ENCODE data around the gene GLOD5.

The GLOD5 gene

GRCh38 chrX:48794911-48795515, 33.5 kb downstream of the GLOD5 start:
- H3K9ac ChIP-seq (ENCODE audit: low read depth, low read length, poor library complexity): no peak overlapping the region
- H3K4me2 ChIP-seq (ENCODE audit: insufficient read depth, low read length, poor library complexity, severe bottlenecking): no peak overlapping the region
- no peak overlapping the region for H3K4me3 ChIP-seq (ENCODE audit: low read length in 2 of 2)
- H2BK12ac ChIP-seq (ENCODE audit: low read length): no peak overlapping the region
- no peaks in the 10 kb centered on the region for H3K9me3 ChIP-seq (replicated peaks in 1 of 2; ENCODE audit: control insufficient read depth in 2 of 2, insufficient read depth in 1 of 2, low read depth in 1 of 2, low read length in 2 of 2)
- no peak overlapping the region for H2BK15ac ChIP-seq (ENCODE audit: low read length)
- H3K4me1 ChIP-seq (ENCODE audit: control insufficient read depth in 2 of 2, insufficient read depth in 1 of 2, low read depth in 1 of 2, low read length in 2 of 2): peaks cover 2 to 8% of the 10 kb centered on the region in 2 donors
- no peak overlapping the region for H2BK5ac ChIP-seq (ENCODE audit: low read length)
- H2AK5ac ChIP-seq (ENCODE audit: low read depth, low read length): peak overlapping the region; percentile 21
- no peak overlapping the region for H4K8ac ChIP-seq (ENCODE audit: low read depth, low read length)
- no peak overlapping the region for H3K27ac ChIP-seq (replicated peaks; ENCODE audit: low read length)
- no peak overlapping the region for H3K18ac ChIP-seq (ENCODE audit: low read length)
- no peaks in the 10 kb centered on the region for H3K79me1 ChIP-seq (ENCODE audit: low read depth, low read length)
- H3K27me3 ChIP-seq (ENCODE audit: control insufficient read depth in 3 of 3, insufficient read depth in 3 of 3, low read depth in 1 of 3, low read length in 3 of 3): no peaks in the 10 kb centered on the region
- H4K91ac ChIP-seq (ENCODE audit: low read depth, low read length, poor library complexity): no peak overlapping the region
- no peak overlapping the region for H2BK120ac ChIP-seq (ENCODE audit: low read depth, low read length)
- no peak overlapping the region for H3K14ac ChIP-seq (ENCODE audit: low read length)
- WGBS, 2 donors (ENCODE audit: extremely low coverage in 2 of 2, insufficient read length in 2 of 2, insufficient replicate concordance in 1 of 2): no CpG with 5 or more reads among the region's 8 CpGs
- no peak overlapping the region for H3K4ac ChIP-seq (ENCODE audit: low read length)
- H3K23ac ChIP-seq (ENCODE audit: low read depth, low read length, poor library complexity): no peak overlapping the region
- no peak for DNase-seq (ENCODE audit: low spot score)
- H3K36me3 ChIP-seq (replicated peaks in 1 of 2; ENCODE audit: control insufficient read depth in 2 of 2, insufficient read depth in 2 of 2, low read length in 2 of 2): no peaks in the 10 kb centered on the region
- no peak overlapping the region for H2AFZ ChIP-seq (ENCODE audit: low read length)

DNA sequence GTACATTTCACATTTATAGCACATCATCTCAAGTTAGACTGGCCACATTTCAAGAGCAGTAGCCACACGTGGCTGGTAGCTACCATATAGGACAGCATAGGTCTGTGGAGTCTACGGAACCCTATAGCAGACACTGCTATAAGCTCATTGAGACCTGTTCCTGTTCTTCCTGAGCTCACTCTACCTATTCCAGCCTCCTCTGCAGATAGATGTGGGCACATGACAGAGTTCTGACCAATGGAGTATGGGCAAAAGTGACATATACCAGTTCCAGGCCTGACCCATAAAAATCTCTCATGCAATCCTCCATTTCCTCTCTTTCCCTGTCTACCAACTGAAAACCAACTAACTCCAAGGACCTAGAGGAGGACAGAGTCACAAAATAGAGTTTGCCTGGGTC, 36.8 kb downstream of the GLOD5 start:
- no peak overlapping the region for H3K4me3 ChIP-seq (ENCODE audit: low read length in 2 of 2)
- no peak overlapping the region for H4K91ac ChIP-seq (ENCODE audit: low read depth, low read length, poor library complexity)
- H2AFZ ChIP-seq (ENCODE audit: low read length): no peak overlapping the region
- no peak overlapping the region for H2BK15ac ChIP-seq (ENCODE audit: low read length)
- no peak overlapping the region for H3K27ac ChIP-seq (replicated peaks; ENCODE audit: low read length)
- H3K4ac ChIP-seq (ENCODE audit: low read length): no peak overlapping the region
- no peak overlapping the region for H2BK5ac ChIP-seq (ENCODE audit: low read length)
- no peaks in the 10 kb centered on the region for H3K9me3 ChIP-seq (replicated peaks in 1 of 2; ENCODE audit: control insufficient read depth in 2 of 2, insufficient read depth in 1 of 2, low read depth in 1 of 2, low read length in 2 of 2)
- no peak overlapping the region for H2BK12ac ChIP-seq (ENCODE audit: low read length)
- H3K4me2 ChIP-seq (ENCODE audit: insufficient read depth, low read length, poor library complexity, severe bottlenecking): no peak overlapping the region
- peaks cover 7 to 10% of the 10 kb centered on the region in 2 donors for H3K4me1 ChIP-seq (ENCODE audit: control insufficient read depth in 2 of 2, insufficient read depth in 1 of 2, low read depth in 1 of 2, low read length in 2 of 2)
- no peak overlapping the region for H4K8ac ChIP-seq (ENCODE audit: low read depth, low read length)
- no peak overlapping the region for H3K23ac ChIP-seq (ENCODE audit: low read depth, low read length, poor library complexity)
- WGBS, 2 donors (ENCODE audit: extremely low coverage in 2 of 2, insufficient read length in 2 of 2, insufficient replicate concordance in 1 of 2): no CpG with 5 or more reads among the region's 2 CpGs
- no peak overlapping the region for H2AK5ac ChIP-seq (ENCODE audit: low read depth, low read length)
- no peaks in the 10 kb centered on the region for H3K79me1 ChIP-seq (ENCODE audit: low read depth, low read length)
- no peak overlapping the region for H3K9ac ChIP-seq (ENCODE audit: low read depth, low read length, poor library complexity)
- no peak overlapping the region for H2BK120ac ChIP-seq (ENCODE audit: low read depth, low read length)
- H3K36me3 ChIP-seq (replicated peaks in 1 of 2; ENCODE audit: control insufficient read depth in 2 of 2, insufficient read depth in 2 of 2, low read length in 2 of 2): peaks cover 0 to 4% of the 10 kb centered on the region in 2 donors
- no peak overlapping the region for H3K14ac ChIP-seq (ENCODE audit: low read length)
- DNase-seq (ENCODE audit: low spot score): no peak
- H3K18ac ChIP-seq (ENCODE audit: low read length): no peak overlapping the region
- no peaks in the 10 kb centered on the region for H3K27me3 ChIP-seq (ENCODE audit: control insufficient read depth in 3 of 3, insufficient read depth in 3 of 3, low read depth in 1 of 3, low read length in 3 of 3)

DNA sequence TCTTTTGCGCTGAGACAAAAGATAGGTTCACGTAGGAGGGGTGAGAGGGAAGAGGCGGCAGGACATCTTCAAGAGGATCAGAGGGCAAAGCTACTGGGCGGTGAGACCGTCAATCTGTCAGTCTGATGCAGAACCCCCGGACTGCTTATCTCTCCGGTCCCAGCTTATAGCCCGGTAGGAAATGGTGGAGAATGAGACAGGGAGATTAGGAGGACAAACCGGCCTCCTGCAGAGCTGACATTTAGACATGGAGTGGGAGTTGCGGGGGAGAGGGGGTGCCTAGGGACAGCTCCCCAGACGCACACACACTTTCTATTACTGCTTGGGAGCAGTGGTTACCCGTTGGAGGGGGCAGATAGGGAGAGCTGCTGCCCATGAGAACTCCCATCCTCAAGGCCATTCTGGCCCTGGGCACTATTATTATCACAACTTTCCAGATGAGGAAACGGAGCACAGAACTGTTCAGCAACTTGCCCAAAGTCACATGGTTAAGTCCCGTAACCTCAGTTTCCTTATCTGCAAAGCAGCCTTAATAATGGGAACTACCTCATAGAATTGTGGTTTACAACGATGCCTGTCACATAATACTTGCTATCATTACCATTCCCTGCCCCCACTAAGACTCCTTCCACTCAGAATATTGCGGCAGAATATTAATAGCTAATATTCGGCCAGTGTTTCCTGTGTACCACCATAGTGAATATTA, 39.2 kb downstream of the GLOD5 start:
- Histone ChIP-seq H3K9me3 (replicated peaks in 1 of 2; ENCODE audit: control insufficient read depth in 2 of 2, insufficient read depth in 1 of 2, low read depth in 1 of 2, low read length in 2 of 2) (no peaks in the 10 kb centered on the region), H2AK5ac (ENCODE audit: low read depth, low read length) (no peak overlapping the region), H3K9ac (ENCODE audit: low read depth, low read length, poor library complexity) (no peak overlapping the region), H3K14ac (ENCODE audit: low read length) (no peak overlapping the region), H2BK12ac (ENCODE audit: low read length) (no peak overlapping the region), H3K79me1 (ENCODE audit: low read depth, low read length) (no peaks in the 10 kb centered on the region), H3K27ac (replicated peaks; ENCODE audit: low read length) (no peak overlapping the region), H3K4me1 (ENCODE audit: control insufficient read depth in 2 of 2, insufficient read depth in 1 of 2, low read depth in 1 of 2, low read length in 2 of 2) (peaks cover 5 to 8% of the 10 kb centered on the region in 2 donors), H3K23ac (ENCODE audit: low read depth, low read length, poor library complexity) (no peak overlapping the region), H2BK15ac (ENCODE audit: low read length) (no peak overlapping the region), H3K36me3 (replicated peaks in 1 of 2; ENCODE audit: control insufficient read depth in 2 of 2, insufficient read depth in 2 of 2, low read length in 2 of 2) (peaks cover 7 to 22% of the 10 kb centered on the region in 2 donors), H4K91ac (ENCODE audit: low read depth, low read length, poor library complexity) (no peak overlapping the region), H3K4me2 (ENCODE audit: insufficient read depth, low read length, poor library complexity, severe bottlenecking) (peak overlapping the region; percentile 73), H3K27me3 (ENCODE audit: control insufficient read depth in 3 of 3, insufficient read depth in 3 of 3, low read depth in 1 of 3, low read length in 3 of 3) (no peaks in the 10 kb centered on the region), H3K4ac (ENCODE audit: low read length) (no peak overlapping the region), H2BK5ac (ENCODE audit: low read length) (no peak overlapping the region), H3K4me3 (ENCODE audit: low read length in 2 of 2) (peak overlapping the region; percentile 61 to 87), H2AFZ (ENCODE audit: low read length) (peak overlapping the region; percentile 93), H2BK120ac (ENCODE audit: low read depth, low read length) (no peak overlapping the region), H4K8ac (ENCODE audit: low read depth, low read length) (no peak overlapping the region), H3K18ac (ENCODE audit: low read length) (no peak overlapping the region)
- WGBS, 2 donors (ENCODE audit: extremely low coverage in 2 of 2, insufficient read length in 2 of 2, insufficient replicate concordance in 1 of 2): no CpG with 5 or more reads among the region's 17 CpGs
- DNase-seq (ENCODE audit: low spot score): no peak

- Histone ChIP-seq H2AK5ac (ENCODE audit: low read depth, low read length) (no peak within 1 kb of the TSS), H3K14ac (ENCODE audit: low read length) (no peak within 1 kb of the TSS), H2AFZ (ENCODE audit: low read length) (peak within 1 kb of the TSS; percentile 93), H3K9ac (ENCODE audit: low read depth, low read length, poor library complexity) (peak within 1 kb of the TSS; percentile 92), H2BK5ac (ENCODE audit: low read length) (no peak within 1 kb of the TSS), H3K4me3 (ENCODE audit: low read length in 2 of 2) (peak within 1 kb of the TSS; percentile 74 to 95), H3K9me3 (replicated peaks in 1 of 2; ENCODE audit: control insufficient read depth in 2 of 2, insufficient read depth in 1 of 2, low read depth in 1 of 2, low read length in 2 of 2) (no peaks in the 10 kb centered on the region), H2BK120ac (ENCODE audit: low read depth, low read length) (no peak within 1 kb of the TSS), H3K4ac (ENCODE audit: low read length) (no peak within 1 kb of the TSS), H3K27ac (replicated peaks; ENCODE audit: low read length) (peak within 1 kb of the TSS; percentile 97), H3K18ac (ENCODE audit: low read length) (peak within 1 kb of the TSS; percentile 96), H3K4me2 (ENCODE audit: insufficient read depth, low read length, poor library complexity, severe bottlenecking) (peak within 1 kb of the TSS; percentile 73), H4K8ac (ENCODE audit: low read depth, low read length) (peak within 1 kb of the TSS; percentile 98), H3K27me3 (ENCODE audit: control insufficient read depth in 3 of 3, insufficient read depth in 3 of 3, low read depth in 1 of 3, low read length in 3 of 3) (no peaks in the 10 kb centered on the region), H3K23ac (ENCODE audit: low read depth, low read length, poor library complexity) (peak within 1 kb of the TSS; percentile 97), H3K4me1 (ENCODE audit: control insufficient read depth in 2 of 2, insufficient read depth in 1 of 2, low read depth in 1 of 2, low read length in 2 of 2) (peaks cover 5 to 8% of the 10 kb centered on the region in 2 donors), H3K36me3 (replicated peaks in 1 of 2; ENCODE audit: control insufficient read depth in 2 of 2, insufficient read depth in 2 of 2, low read length in 2 of 2) (peaks cover 10 to 28% of the 10 kb centered on the region in 2 donors), H3K79me1 (ENCODE audit: low read depth, low read length) (no peaks in the 10 kb centered on the region), H2BK15ac (ENCODE audit: low read length) (no peak within 1 kb of the TSS), H4K91ac (ENCODE audit: low read depth, low read length, poor library complexity) (no peak within 1 kb of the TSS), H2BK12ac (ENCODE audit: low read length) (no peak within 1 kb of the TSS)
- no CpG with 5 or more reads among the region's 89 CpGs for WGBS, 2 donors (ENCODE audit: extremely low coverage in 2 of 2, insufficient read length in 2 of 2, insufficient replicate concordance in 1 of 2)
- peak; percentile 96 for DNase-seq (ENCODE audit: low spot score)
Observed at GRCh38 chrX:48801280-48802088, 39.9 kb downstream of the GLOD5 start, which contains the start of gene HDAC6. Gene HDAC6 (plus strand): TSS chrX:48802067. CDS start chrX:48802693, 626 bp downstream.
